Breast epithelium (tissue), 3 donors: ENCODE data around the gene DPP8.

ENCODE experiments used
- POLR2A ChIP-seq: fragments of 450-650 bp; IDR thresholded peaks from one replicate; pipeline ENCODE4 v1.6.1; 2016; ENCODE audit warnings: antibody characterized with exemption, mild to moderate bottlenecking, moderate library complexity
- POLR2AphosphoS5 ChIP-seq, 3 donors: sonication (generic); formaldehyde crosslinking; IDR thresholded peaks; one replicate each; pipeline ENCODE4 v1.6.1; 2017; ENCODE audit warnings: antibody characterized with exemption in 3 of 3
- TF ChIP-seq, protein P1 (sequence below), 3 donors: fragments of 450-650 bp; IDR thresholded peaks; one replicate each; pipeline ENCODE4 v1.5.1; 2016 to 2017; ENCODE audit warnings: antibody characterized with exemption in 3 of 3, mild to moderate bottlenecking in 3 of 3, moderate library complexity in 3 of 3

DNA sequence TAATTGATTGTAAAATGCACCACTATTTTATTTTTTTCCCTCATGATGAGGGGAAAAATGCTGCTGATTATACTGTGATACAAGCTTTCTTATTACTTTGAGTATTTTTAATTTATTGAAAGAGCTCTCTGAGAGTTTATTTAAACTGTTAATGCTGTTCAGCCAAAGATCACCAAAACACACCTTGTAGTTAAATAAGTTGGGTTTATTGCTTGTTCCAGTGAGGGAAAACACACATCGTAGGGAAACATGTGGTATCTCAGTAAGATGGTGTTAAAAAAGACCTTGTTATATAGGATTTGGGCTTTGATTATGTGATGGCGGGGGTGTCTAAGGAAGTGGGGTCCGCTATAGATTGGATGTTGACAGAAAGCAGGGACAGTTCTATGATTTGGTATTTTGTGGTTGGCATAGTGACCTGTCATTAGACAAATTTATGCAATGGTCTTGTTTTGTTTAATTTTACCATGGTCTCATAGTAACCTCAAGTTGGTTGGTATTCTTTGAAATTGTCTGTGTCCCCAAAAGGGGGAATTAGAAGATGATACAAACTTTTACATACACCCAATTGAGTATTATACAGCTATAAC, 23.8 kb upstream of the DPP8 start:
- TF ChIP-seq, protein P1, sequence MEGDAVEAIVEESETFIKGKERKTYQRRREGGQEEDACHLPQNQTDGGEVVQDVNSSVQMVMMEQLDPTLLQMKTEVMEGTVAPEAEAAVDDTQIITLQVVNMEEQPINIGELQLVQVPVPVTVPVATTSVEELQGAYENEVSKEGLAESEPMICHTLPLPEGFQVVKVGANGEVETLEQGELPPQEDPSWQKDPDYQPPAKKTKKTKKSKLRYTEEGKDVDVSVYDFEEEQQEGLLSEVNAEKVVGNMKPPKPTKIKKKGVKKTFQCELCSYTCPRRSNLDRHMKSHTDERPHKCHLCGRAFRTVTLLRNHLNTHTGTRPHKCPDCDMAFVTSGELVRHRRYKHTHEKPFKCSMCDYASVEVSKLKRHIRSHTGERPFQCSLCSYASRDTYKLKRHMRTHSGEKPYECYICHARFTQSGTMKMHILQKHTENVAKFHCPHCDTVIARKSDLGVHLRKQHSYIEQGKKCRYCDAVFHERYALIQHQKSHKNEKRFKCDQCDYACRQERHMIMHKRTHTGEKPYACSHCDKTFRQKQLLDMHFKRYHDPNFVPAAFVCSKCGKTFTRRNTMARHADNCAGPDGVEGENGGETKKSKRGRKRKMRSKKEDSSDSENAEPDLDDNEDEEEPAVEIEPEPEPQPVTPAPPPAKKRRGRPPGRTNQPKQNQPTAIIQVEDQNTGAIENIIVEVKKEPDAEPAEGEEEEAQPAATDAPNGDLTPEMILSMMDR (IDR thresholded peaks at IDR 0.05), result no peak
- no peak for TF ChIP-seq POLR2A
- no peak for TF ChIP-seq POLR2AphosphoS5 (IDR thresholded peaks at IDR 0.05)
